MCF 10A (cell line): Measurements from ENCODE around the gene ADGRG6. TPM values are rescaled to one million over a fixed set of nuclear protein-coding genes. Genes with fewer than 3 reads are reported as not detected.

Experiments used
- BruUV-seq: library from RNA; stranded (reverse); fragments of 400-500 nt; replicated peaks from 2 replicates; lab custom pipeline; 2021; lab: Mats Ljungman, UMichigan
- CTCF ChIA-PET: fragments of 300-600 bp; sonication (Branson Sonifier 250); formaldehyde crosslinking; extraction: SDS; loops from one replicate; lab custom pipeline; 2021; ENCODE audit warnings: antibody characterized with exemption, inconsistent platforms; lab: Yijun Ruan, JAX
- POLR2A ChIA-PET: fragments of 300-600, 350-650 bp; sonication (Branson Sonifier 250); formaldehyde crosslinking; extraction: SDS; loops from one replicate; lab custom pipeline; 2020; ENCODE audit warnings: antibody characterized with exemption, inconsistent platforms; lab: Yijun Ruan, JAX
- DNase-seq: peaks from one replicate; pipeline ENCODE4 v3.0.0-alpha.2; 2018; ENCODE audit not compliant: unreplicated experiment
- H3K27ac Mint-ChIP-seq: one replicate; pipeline ENCODE4 v1.8.0; 2022; ENCODE audit warnings: mild to moderate bottlenecking, low read depth, mixed read lengths; ENCODE audit not compliant: unreplicated experiment
- H3K27me3 Mint-ChIP-seq: one replicate; pipeline ENCODE4 v1.8.0; 2022; ENCODE audit warnings: mixed read lengths; ENCODE audit not compliant: insufficient read depth, unreplicated experiment
- H3K36me3 Mint-ChIP-seq: one replicate; pipeline ENCODE4 v1.8.0; 2022; ENCODE audit warnings: mild to moderate bottlenecking, moderate library complexity, mixed read lengths; ENCODE audit not compliant: insufficient read depth, unreplicated experiment
- H3K4me1 Mint-ChIP-seq: one replicate; pipeline ENCODE4 v1.8.0; 2022; ENCODE audit warnings: mixed read lengths; ENCODE audit not compliant: insufficient read depth, unreplicated experiment
- H3K4me3 Mint-ChIP-seq: one replicate; pipeline ENCODE4 v1.8.0; 2022; ENCODE audit warnings: mild to moderate bottlenecking, moderate library complexity, mixed read lengths; ENCODE audit not compliant: unreplicated experiment
- H3K9me3 Mint-ChIP-seq: one replicate; pipeline ENCODE4 v1.8.0; 2022; ENCODE audit warnings: mixed read lengths; ENCODE audit not compliant: unreplicated experiment
- CTCF ChIP-seq: fragments of 200-600 bp; IDR thresholded peaks from one replicate; pipeline ENCODE4 v1.8.0; 2022; ENCODE audit warnings: antibody characterized with exemption, mild to moderate bottlenecking; ENCODE audit not compliant: unreplicated experiment
- intact Hi-C: fragments of 100-400 bp; cut with micrococcal nuclease; formaldehyde crosslinking; loops from 2 replicates; pipeline ENCODE4 v1.14.1; 2022
- total RNA-seq: library from RNA; stranded (reverse); gene quantifications from 2 replicates; pipeline ENCODE4 v1.2.3, GENCODE V29; 2022

ADGRG6 gene
- total RNA-seq, 1 experiment from 2014 or later, result 44.2 TPM

GRCh38 chr6:142266060-142266459 is 35.7 kb upstream of the ADGRG6 start:
- no peaks in the 10 kb centered on the region for H3K4me1 Mint-ChIP-seq
- intact Hi-C loops, result no loop called here

GRCh38 chr6:142271476-142271875 is 30.3 kb upstream of the ADGRG6 start:
- no peak for TF ChIP-seq CTCF
- intact Hi-C loops, result no loop called here
- Mint-ChIP-seq H3K27me3 (no peaks in the 10 kb centered on the region), H3K4me1 (no peaks in the 10 kb centered on the region), H3K36me3 (no peaks in the 10 kb centered on the region), H3K27ac (no peak overlapping the region), H3K4me3 (no peak overlapping the region), H3K9me3 (no peaks in the 10 kb centered on the region)
- DNase-seq, result no peak
- no TSS peak for BruUV-seq
- POLR2A ChIA-PET, result no interaction called here
- CTCF ChIA-PET, result no interaction called here

More at GRCh38 chr6:142266060-142266459, 35.7 kb upstream of the ADGRG6 start:
- Mint-ChIP-seq H3K27me3 (no peaks in the 10 kb centered on the region), H3K4me3 (no peak overlapping the region), H3K36me3 (no peaks in the 10 kb centered on the region), H3K27ac (no peak overlapping the region), H3K9me3 (no peaks in the 10 kb centered on the region)
- no TSS peak for BruUV-seq
- no peak for TF ChIP-seq CTCF
- POLR2A ChIA-PET, result no interaction called here
- DNase-seq, result no peak
- CTCF ChIA-PET, result no interaction called here

GRCh38 chr6:142274656-142275055 is 27.2 kb upstream of the ADGRG6 start:
- no peaks in the 10 kb centered on the region for H3K36me3 Mint-ChIP-seq
- no peak overlapping the region for H3K27ac Mint-ChIP-seq
- no peak overlapping the region for H3K4me3 Mint-ChIP-seq
- POLR2A ChIA-PET, result interaction anchor here (0.6 kb wide), 1 partner anchor 120 kb away, joined by 3 read pairs; no protein-coding TSS in a partner anchor
- H3K9me3 Mint-ChIP-seq, result no peaks in the 10 kb centered on the region
- TF ChIP-seq CTCF, result no peak
- no peaks in the 10 kb centered on the region for H3K27me3 Mint-ChIP-seq
- intact Hi-C loops, result no loop called here
- no TSS peak for BruUV-seq
- CTCF ChIA-PET, result no interaction called here
- H3K4me1 Mint-ChIP-seq, result peaks cover 9% of the 10 kb centered on the region
- DNase-seq, result no peak

GRCh38 chr6:142275236-142276006 is 26.4 kb upstream of the ADGRG6 start:
- ChIA-PET POLR2A (interaction anchor here (0.6 to 1.2 kb wide), 2 partner anchors 11 to 119 kb away, joined by 3 to 4 read pairs; no protein-coding TSS in a partner anchor), CTCF (no interaction called here)
- intact Hi-C loops, result no loop called here
- Mint-ChIP-seq H3K27me3 (no peaks in the 10 kb centered on the region), H3K27ac (no peak overlapping the region), H3K9me3 (no peaks in the 10 kb centered on the region), H3K4me3 (no peak overlapping the region), H3K36me3 (no peaks in the 10 kb centered on the region), H3K4me1 (peaks cover 12% of the 10 kb centered on the region)
- TF ChIP-seq CTCF, result no peak
- no peak for DNase-seq
- BruUV-seq, result no TSS peak
